Esophagus muscularis mucosa (tissue), 4 donors: ENCODE results near the gene USP24. TPM values are rescaled to one million over a fixed set of nuclear protein-coding genes. Genes with fewer than 3 reads are reported as not detected.

Source experiments
- DNase-seq: peaks from one replicate; pipeline ENCODE4 v3.0.0-alpha.2; 2017; ENCODE audit errors: extremely low spot score
- H3K27ac ChIP-seq, 4 donors: fragments of 200-600 bp; sonication (generic); replicated peaks in 1 of 4; 1 replicate in 3 of 4; 2 replicates in 1 of 4; pipeline ENCODE4 v1.5.1; 2016 to 2019; ENCODE audit warnings: mild to moderate bottlenecking in 1 of 4
- H3K27me3 ChIP-seq, 4 donors: fragments of 200-600 bp; sonication (generic); one replicate each; pipeline versions ENCODE4 v1.5.1 to v1.6.0; 2016 to 2019
- H3K36me3 ChIP-seq, 4 donors: fragments of 200-600 bp; sonication (generic); one replicate each; pipeline ENCODE4 v1.5.1; 2016 to 2019
- H3K4me1 ChIP-seq, 4 donors: fragments of 200-600 bp; sonication (generic); one replicate each; pipeline ENCODE4 v1.5.1; 2016 to 2019
- H3K4me3 ChIP-seq, 4 donors: fragments of 200-600 bp; sonication (generic); 1 replicate in 2 of 4; 2 replicates in 2 of 4; pipeline ENCODE4 v1.5.1; 2016 to 2019; ENCODE audit warnings: mild to moderate bottlenecking in 4 of 4, moderate library complexity in 1 of 4
- H3K9me3 ChIP-seq, 4 donors: fragments of 200-600 bp; sonication (generic); 1 replicate in 3 of 4; 2 replicates in 1 of 4; pipeline ENCODE4 v1.5.1; 2016 to 2019
- EP300 ChIP-seq: sonication (generic); formaldehyde crosslinking; IDR thresholded peaks from one replicate; pipeline ENCODE4 v1.6.1; 2017; ENCODE audit warnings: antibody characterized with exemption
- POLR2A ChIP-seq: fragments of 450-650 bp; IDR thresholded peaks from one replicate; pipeline ENCODE4 v1.6.1; 2017; ENCODE audit warnings: antibody characterized with exemption, moderate library complexity, mild to moderate bottlenecking, low read depth
- POLR2AphosphoS5 ChIP-seq, 2 donors: sonication (generic); formaldehyde crosslinking; IDR thresholded peaks; one replicate each; pipeline ENCODE4 v1.6.1; 2017; ENCODE audit warnings: antibody characterized with exemption in 2 of 2
- WGBS: methylation state at CpG from one replicate; pipeline ENCODE4 v1.1.5; 2018; 5-methylcytosine and 5-hydroxymethylcytosine counted together
- intact Hi-C: fragments of 100-400 bp; cut with DNase I; formaldehyde crosslinking; loops from one replicate; pipeline ENCODE4 v1.15.1; 2023
- total RNA-seq, 4 donors: library from RNA; depleted of rRNA; stranded (reverse); fragments of >200 nt; gene quantifications; one replicate each; pipeline versions ENCODE4 v1.1.0 to v1.2.1, GENCODE V29; 2016
- TF ChIP-seq, protein P1 (sequence below), 3 experiments: fragments of 200-600 bp in 2 of 3; fragments of 450-650 bp in 1 of 3; sonication (generic) in 2 of 3; IDR thresholded peaks; one replicate each; pipeline ENCODE4 v1.5.1; 2017 to 2019; ENCODE audit warnings: antibody characterized with exemption in 3 of 3, mild to moderate bottlenecking in 2 of 3, moderate library complexity in 1 of 3

Gene USP24
- total RNA-seq, 4 donors from 2014 or later: 28.3 to 45.3 (median 37.7) TPM

DNA sequence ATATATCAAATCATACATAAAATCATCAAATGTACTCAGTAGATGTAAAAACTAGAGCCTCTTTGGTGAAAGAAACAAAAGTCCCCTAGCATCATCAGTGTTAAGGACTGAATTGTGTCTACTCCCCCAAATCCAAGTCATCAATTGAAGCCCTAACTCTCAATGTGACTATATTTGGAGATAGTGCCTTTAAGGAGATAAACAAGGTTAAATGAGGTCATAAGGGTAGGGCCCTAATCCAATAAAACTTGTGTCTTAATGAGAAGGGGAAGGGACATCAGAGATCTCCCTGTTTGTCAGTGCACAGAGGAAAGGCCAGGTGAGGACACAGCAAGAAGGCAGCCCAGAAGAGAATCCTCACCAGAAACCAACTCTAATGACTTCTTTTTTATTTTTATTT, 33.5 kb downstream of the USP24 start:
- Histone ChIP-seq H3K27ac (no peak overlapping the region), H3K36me3 (peaks cover 0 to 4% (median 0%) of the 10 kb centered on the region in 4 donors), H3K27me3 (no peaks in the 10 kb centered on the region), H3K4me3 (no peak overlapping the region), H3K4me1 (peaks cover 7 to 30% (median 18%) of the 10 kb centered on the region in 4 donors), H3K9me3 (no peaks in the 10 kb centered on the region)
- intact Hi-C loops: no loop called here
- TF ChIP-seq EP300 (no peak), POLR2A (no peak), POLR2AphosphoS5 (IDR thresholded peaks at IDR 0.05) (no peak)
- TF ChIP-seq, protein P1, sequence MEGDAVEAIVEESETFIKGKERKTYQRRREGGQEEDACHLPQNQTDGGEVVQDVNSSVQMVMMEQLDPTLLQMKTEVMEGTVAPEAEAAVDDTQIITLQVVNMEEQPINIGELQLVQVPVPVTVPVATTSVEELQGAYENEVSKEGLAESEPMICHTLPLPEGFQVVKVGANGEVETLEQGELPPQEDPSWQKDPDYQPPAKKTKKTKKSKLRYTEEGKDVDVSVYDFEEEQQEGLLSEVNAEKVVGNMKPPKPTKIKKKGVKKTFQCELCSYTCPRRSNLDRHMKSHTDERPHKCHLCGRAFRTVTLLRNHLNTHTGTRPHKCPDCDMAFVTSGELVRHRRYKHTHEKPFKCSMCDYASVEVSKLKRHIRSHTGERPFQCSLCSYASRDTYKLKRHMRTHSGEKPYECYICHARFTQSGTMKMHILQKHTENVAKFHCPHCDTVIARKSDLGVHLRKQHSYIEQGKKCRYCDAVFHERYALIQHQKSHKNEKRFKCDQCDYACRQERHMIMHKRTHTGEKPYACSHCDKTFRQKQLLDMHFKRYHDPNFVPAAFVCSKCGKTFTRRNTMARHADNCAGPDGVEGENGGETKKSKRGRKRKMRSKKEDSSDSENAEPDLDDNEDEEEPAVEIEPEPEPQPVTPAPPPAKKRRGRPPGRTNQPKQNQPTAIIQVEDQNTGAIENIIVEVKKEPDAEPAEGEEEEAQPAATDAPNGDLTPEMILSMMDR (IDR thresholded peaks at IDR 0.05): no peak
- DNase-seq: no peak

DNA sequence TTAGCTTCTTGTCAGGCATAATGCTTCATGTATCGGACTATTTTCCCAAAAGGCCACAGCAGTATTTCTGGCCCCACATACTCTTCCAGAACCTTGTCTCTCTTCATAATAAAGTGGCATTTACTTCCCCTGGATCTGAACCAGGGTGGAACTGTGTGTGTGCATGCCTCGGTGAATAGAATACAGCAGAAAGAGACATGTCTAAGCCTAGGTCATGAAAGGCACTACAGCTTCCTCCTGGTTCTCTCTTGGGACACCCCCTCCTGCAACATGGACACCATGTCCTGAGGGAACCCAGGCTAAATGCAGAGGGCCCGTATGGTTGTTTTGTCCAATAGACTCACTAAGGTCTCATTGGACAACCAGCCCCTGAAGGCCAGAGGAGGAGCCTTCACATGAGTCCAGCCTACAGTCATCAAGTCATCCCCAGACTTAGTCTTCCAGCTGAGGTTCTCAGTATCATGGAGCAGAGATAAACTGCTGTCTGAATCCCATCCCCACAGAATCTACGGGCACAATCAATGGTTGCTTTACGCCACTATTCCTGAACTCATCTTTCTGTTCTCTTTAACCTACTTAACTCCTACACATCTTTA, 35.0 kb downstream of the USP24 start:
- Histone ChIP-seq H3K9me3 (no peaks in the 10 kb centered on the region), H3K4me3 (no peak overlapping the region), H3K27me3 (no peaks in the 10 kb centered on the region), H3K27ac (no peak overlapping the region), H3K36me3 (peaks cover 0 to 10% (median 0%) of the 10 kb centered on the region in 4 donors), H3K4me1 (peaks cover 7 to 30% (median 18%) of the 10 kb centered on the region in 4 donors)
- DNase-seq: no peak
- WGBS: 95% methylated on average over 5 of the region's 5 CpGs
- intact Hi-C loops: no loop called here
- TF ChIP-seq, protein P1 (IDR thresholded peaks at IDR 0.05): no peak
- no peak for TF ChIP-seq POLR2AphosphoS5 (IDR thresholded peaks at IDR 0.05)
- TF ChIP-seq POLR2A: no peak
- no peak for TF ChIP-seq EP300

DNA sequence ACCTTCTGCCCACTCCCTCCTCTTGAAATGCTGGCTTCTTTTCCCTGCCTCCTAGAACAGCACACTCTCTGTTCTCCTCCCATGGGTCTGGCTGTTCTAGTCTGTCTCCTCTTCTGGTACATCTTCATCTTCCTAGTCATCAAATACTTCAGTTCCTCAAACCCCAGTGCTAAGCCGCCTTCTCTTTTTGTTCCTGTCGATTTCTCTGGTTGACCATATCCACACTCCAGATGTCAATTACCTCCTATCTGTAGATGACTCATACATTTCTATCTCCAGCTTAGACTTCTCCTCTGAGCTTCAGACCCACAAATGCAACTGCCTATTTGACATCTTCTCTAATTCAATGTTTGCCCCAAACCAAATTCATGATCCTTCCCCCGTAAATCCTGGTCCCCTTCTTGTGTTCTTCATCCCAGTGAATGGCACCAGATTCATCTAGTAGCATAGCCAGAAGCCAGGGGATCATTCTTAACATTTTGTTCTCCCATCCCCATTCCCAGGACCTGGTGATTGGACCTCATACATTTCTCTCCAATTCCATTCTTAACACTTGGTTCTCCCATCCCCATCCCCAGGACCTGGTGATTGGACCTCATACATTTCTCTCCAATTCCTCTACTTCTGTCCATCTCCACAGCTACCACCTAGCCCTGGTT, 35.9 kb downstream of the USP24 start:
- Histone ChIP-seq H3K4me3 (no peak overlapping the region), H3K27me3 (no peaks in the 10 kb centered on the region), H3K36me3 (peaks cover 0 to 10% (median 0%) of the 10 kb centered on the region in 4 donors), H3K27ac (no peak overlapping the region), H3K9me3 (no peaks in the 10 kb centered on the region), H3K4me1 (peaks cover 7 to 30% (median 18%) of the 10 kb centered on the region in 4 donors)
- WGBS: 86% methylated on average over 3 of the region's 3 CpGs
- intact Hi-C loops: no loop called here
- no peak for DNase-seq
- TF ChIP-seq POLR2A (no peak), EP300 (no peak), POLR2AphosphoS5 (IDR thresholded peaks at IDR 0.05) (no peak)
- TF ChIP-seq, protein P1 (IDR thresholded peaks at IDR 0.05): no peak

DNA sequence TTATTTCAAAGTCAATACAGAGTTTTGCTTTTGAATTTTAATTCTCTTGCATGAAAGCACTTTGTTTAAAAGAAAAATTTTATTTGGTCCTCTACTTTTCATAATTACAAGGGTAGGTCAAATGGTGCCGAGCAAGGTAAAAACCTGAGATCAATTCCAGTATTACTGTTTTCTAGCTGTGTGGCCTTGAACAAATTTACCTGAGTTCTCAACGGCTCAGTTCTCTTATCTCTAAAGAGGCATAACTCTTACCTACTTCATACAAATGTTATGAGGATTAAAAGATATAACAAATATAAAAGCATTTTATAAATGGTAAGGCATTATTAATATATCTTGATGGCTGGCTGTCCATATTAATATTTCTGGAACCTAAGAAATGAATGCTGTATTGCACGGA, 42.5 kb downstream of the USP24 start:
- no peak for DNase-seq
- H3K27ac ChIP-seq: no peak overlapping the region
- intact Hi-C loops: no loop called here
- no peaks in the 10 kb centered on the region for H3K27me3 ChIP-seq
- H3K4me1 ChIP-seq: peaks cover 11 to 21% (median 16%) of the 10 kb centered on the region in 4 donors
- no peaks in the 10 kb centered on the region for H3K9me3 ChIP-seq
- peaks cover 0 to 41% (median 18%) of the 10 kb centered on the region in 4 donors for H3K36me3 ChIP-seq
- TF ChIP-seq POLR2AphosphoS5 (IDR thresholded peaks at IDR 0.05): no peak
- TF ChIP-seq, protein P1 (IDR thresholded peaks at IDR 0.05): no peak
- TF ChIP-seq POLR2A: no peak
- TF ChIP-seq EP300: no peak
- H3K4me3 ChIP-seq: no peak overlapping the region
- 94% methylated on average over 3 of the region's 3 CpGs for WGBS
